ENCODE results near the gene HTR6.
"Not testable (repeated sequence)": the region's sequence is repeated elsewhere in the genome, so short reads cannot be mapped to it uniquely, and the experiment has no call there.

The HTR6 gene

GRCh38 chr1:19639228-19639627 is 25.4 kb upstream of the HTR6 start:
- not testable (repeated sequence) for DNase-seq (ENCODE audit: low spot score)

GRCh38 chr1:19639999-19640362 is 24.7 kb upstream of the HTR6 start:
- no peak for DNase-seq (ENCODE audit: low spot score)

- peak; percentile 79 for DNase-seq (ENCODE audit: low spot score)
Observed at GRCh38 chr1:19640363-19641316, 24.0 kb upstream of the HTR6 start.

GRCh38 chr1:19643121-19643520 is 21.6 kb upstream of the HTR6 start:
- no peak for DNase-seq (ENCODE audit: low spot score)

- DNase-seq (ENCODE audit: low spot score): no peak
Observed at GRCh38 chr1:19643602-19644394, 20.9 kb upstream of the HTR6 start, which contains the start of gene NBL1. Gene NBL1 (plus strand): TSS chr1:19644311. CDS start chr1:19655031, 10,720 bp downstream.

- DNase-seq (ENCODE audit: low spot score): no peak
Observed at GRCh38 chr1:19644395-19644680, 20.3 kb upstream of the HTR6 start.

- peak; percentile 67 for DNase-seq (ENCODE audit: low spot score)
Observed at GRCh38 chr1:19644681-19645410, 19.8 kb upstream of the HTR6 start.

- DNase-seq (ENCODE audit: low spot score): no peak
Observed at GRCh38 chr1:19645411-19646251, 19.0 kb upstream of the HTR6 start.

GRCh38 chr1:19646377-19647319 is 18.0 kb upstream of the HTR6 start:
- no peak for DNase-seq (ENCODE audit: low spot score)

GRCh38 chr1:19647643-19648042 is 17.0 kb upstream of the HTR6 start:
- no peak for DNase-seq (ENCODE audit: low spot score)

- no peak for DNase-seq (ENCODE audit: low spot score)
Observed at GRCh38 chr1:19648239-19648638, 16.4 kb upstream of the HTR6 start.

GRCh38 chr1:19648689-19649088 is 16.0 kb upstream of the HTR6 start:
- no peak for DNase-seq (ENCODE audit: low spot score)

GRCh38 chr1:19650416-19651140 is 14.1 kb upstream of the HTR6 start:
- no peak for DNase-seq (ENCODE audit: low spot score)

GRCh38 chr1:19651141-19651737 is 13.4 kb upstream of the HTR6 start:
- peak; percentile 75 for DNase-seq (ENCODE audit: low spot score)

GRCh38 chr1:19654386-19654785 is 10.3 kb upstream of the HTR6 start:
- no peak for DNase-seq (ENCODE audit: low spot score)

GRCh38 chr1:19654886-19655717 is 9.6 kb upstream of the HTR6 start:
- DNase-seq (ENCODE audit: low spot score): no peak

GRCh38 chr1:19655718-19656080 is 9.0 kb upstream of the HTR6 start:
- DNase-seq (ENCODE audit: low spot score): no peak

GRCh38 chr1:19656134-19656779 is 8.4 kb upstream of the HTR6 start:
- no peak for DNase-seq (ENCODE audit: low spot score)
